Measurements from ENCODE around the gene LY6G6D.

DNA sequence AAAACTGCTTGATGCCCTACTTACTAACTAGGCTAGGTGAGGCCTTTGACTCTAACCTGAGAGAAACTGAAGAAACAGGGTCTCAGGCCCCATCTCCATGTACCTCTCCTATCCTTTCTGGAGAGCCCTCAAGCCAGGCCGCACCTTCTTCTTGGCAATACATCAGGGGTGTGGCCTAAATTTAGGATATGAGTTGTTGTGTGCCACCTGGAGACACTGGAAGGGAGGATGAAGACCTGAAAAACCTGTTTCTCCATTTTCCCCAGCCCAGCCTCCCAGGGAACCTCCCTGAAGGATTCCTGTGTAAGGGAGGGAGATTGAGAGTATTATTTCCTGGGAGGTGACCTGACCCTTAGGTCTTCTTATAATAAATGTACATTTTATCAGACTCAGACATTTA, 3.1 kb downstream of the LY6G6D start:
- TF ChIP-seq LEF1 (IDR thresholded peaks at IDR 0.05; ENCODE audit: borderline replicate concordance) (no peak), SUZ12 (IDR thresholded peaks at IDR 0.05) (no peak), ZNF384 (IDR thresholded peaks at IDR 0.05) (no peak), SP1 (IDR thresholded peaks at IDR 0.05) (no peak), FOXA1 (IDR thresholded peaks at IDR 0.05) (no peak), ELF4 (IDR thresholded peaks at IDR 0.05) (no peak)
